Suprapubic skin (tissue), 4 donors: ENCODE results near the gene CACNA2D1. TPM values are rescaled to one million over a fixed set of nuclear protein-coding genes. Genes with fewer than 3 reads are reported as not detected.

Experiments
- DNase-seq, 2 donors: peaks; one replicate each; pipeline ENCODE4 v3.0.0-alpha.2; 2019; ENCODE audit warnings: low spot score in 2 of 2
- H3K27ac ChIP-seq: fragments of 200-600 bp; sonication (generic); one replicate; pipeline ENCODE4 v1.5.1; 2019
- H3K27me3 ChIP-seq: fragments of 200-600 bp; sonication (generic); one replicate; pipeline ENCODE4 v1.5.1; 2019
- H3K36me3 ChIP-seq: fragments of 200-600 bp; sonication (generic); one replicate; pipeline ENCODE4 v1.5.1; 2019
- H3K4me1 ChIP-seq: fragments of 200-600 bp; sonication (generic); one replicate; pipeline ENCODE4 v1.5.1; 2019
- H3K4me3 ChIP-seq: fragments of 200-600 bp; sonication (generic); one replicate; pipeline ENCODE4 v1.5.1; 2019; ENCODE audit warnings: mild to moderate bottlenecking
- H3K9me3 ChIP-seq: fragments of 200-600 bp; sonication (generic); one replicate; pipeline ENCODE4 v1.5.1; 2019
- CTCF ChIP-seq, 2 donors: fragments of 200-600 bp in 1 of 2; fragments of 450-650 bp in 1 of 2; sonication (generic) in 1 of 2; IDR thresholded peaks; one replicate each; pipeline ENCODE4 v1.5.1; 2016 to 2019; ENCODE audit warnings: antibody characterized with exemption in 2 of 2, mild to moderate bottlenecking in 1 of 2, moderate library complexity in 1 of 2
- EP300 ChIP-seq: sonication (generic); formaldehyde crosslinking; IDR thresholded peaks from one replicate; pipeline ENCODE4 v1.6.1; 2017; ENCODE audit warnings: antibody characterized with exemption
- POLR2A ChIP-seq, 2 donors: fragments of 450-650 bp; IDR thresholded peaks; one replicate each; pipeline ENCODE4 v1.6.1; 2017; ENCODE audit warnings: antibody characterized with exemption in 2 of 2, mild to moderate bottlenecking in 2 of 2, moderate library complexity in 2 of 2
- POLR2AphosphoS5 ChIP-seq, 3 donors: sonication (generic); formaldehyde crosslinking; IDR thresholded peaks; one replicate each; pipeline ENCODE4 v1.6.1; 2017; ENCODE audit warnings: antibody characterized with exemption in 3 of 3
- WGBS: methylation state at CpG from one replicate; pipeline ENCODE4 v1.1.5; 2018; 5-methylcytosine and 5-hydroxymethylcytosine counted together
- total RNA-seq, 4 donors: library from RNA; depleted of rRNA; stranded (reverse); fragments of >200 nt; gene quantifications; one replicate each; pipeline ENCODE4 v1.1.0, GENCODE V29; 2016

Gene CACNA2D1
- total RNA-seq, 4 donors from 2014 or later, result 9.3 to 16.9 (median 10.6) TPM

DNA sequence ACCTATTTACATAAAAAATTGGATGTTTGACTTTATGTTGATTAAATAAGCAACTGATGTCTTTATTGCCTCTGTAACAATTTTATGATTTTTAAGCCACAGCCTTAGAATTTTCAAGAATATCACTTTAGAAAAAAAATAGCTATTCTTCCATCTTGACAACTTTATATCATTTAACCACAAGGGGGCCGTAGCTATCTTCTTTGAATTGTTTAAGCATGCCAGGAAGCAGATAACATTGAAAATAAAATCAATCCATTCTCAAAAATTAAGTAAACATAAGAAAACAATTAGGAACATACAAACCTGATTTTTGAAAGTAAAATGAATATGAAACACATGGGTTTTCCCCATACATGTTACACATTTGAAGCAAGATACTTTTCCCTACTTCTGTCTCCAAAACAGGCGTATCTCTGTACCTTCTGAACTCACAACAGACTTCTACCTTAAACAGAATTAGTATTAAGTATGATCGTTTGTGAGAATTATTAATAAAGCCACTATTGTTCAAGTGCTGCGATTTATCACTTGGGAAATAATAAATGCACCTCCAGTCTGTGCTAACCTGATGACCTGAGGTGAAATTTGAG lies 209.0 kb downstream of the CACNA2D1 start:
- no peaks in the 10 kb centered on the region for H3K4me1 ChIP-seq
- H3K9me3 ChIP-seq, result no peaks in the 10 kb centered on the region
- DNase-seq, result no peak
- no peak overlapping the region for H3K27ac ChIP-seq
- H3K4me3 ChIP-seq, result no peak overlapping the region
- WGBS, result 50% methylated on average over 4 of the region's 4 CpGs
- peak; percentile 20 to 33 for TF ChIP-seq CTCF (IDR thresholded peaks at IDR 0.05)
- no peak for TF ChIP-seq POLR2AphosphoS5 (IDR thresholded peaks at IDR 0.05)
- no peaks in the 10 kb centered on the region for H3K36me3 ChIP-seq
- no peaks in the 10 kb centered on the region for H3K27me3 ChIP-seq

DNA sequence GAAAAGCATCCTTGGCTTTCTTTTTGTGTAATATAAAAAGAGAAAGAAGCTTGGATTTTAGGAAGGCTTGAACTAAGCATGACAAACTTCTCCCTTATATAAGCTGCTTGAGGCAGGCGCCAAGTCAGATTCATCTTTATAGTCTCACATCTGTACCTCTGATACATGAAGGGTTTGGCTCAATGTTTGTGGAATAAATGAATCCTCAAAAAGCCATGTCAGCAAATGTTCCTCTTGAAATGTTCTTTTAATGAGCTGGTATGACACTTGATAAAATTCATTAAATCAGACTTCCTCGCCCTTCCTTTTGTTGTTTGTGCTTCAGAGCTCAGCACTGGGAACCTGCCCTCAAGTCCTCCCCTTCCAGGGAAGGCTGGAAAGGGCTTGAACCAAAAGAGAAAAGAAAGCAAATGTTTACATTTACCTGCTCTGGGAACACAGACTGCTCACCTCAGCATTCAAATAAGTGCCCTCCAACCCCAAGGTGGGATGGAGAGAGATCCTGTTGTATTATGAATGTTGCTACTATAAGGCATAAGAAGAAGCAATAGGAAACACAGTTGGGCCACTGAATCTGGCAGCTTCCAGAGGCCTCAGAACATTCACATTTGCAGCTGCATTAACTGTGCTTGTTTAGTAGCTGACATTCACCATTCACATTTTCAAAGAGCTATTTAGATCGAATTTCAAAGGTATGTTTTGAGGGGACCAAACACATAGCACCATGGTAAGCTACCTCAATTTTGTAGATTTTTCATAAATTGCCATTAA lies 212.6 kb downstream of the CACNA2D1 start:
- no peak overlapping the region for H3K27ac ChIP-seq
- TF ChIP-seq POLR2AphosphoS5 (IDR thresholded peaks at IDR 0.05), result no peak
- TF ChIP-seq EP300, result no peak
- TF ChIP-seq CTCF (IDR thresholded peaks at IDR 0.05), result no peak
- no peak for TF ChIP-seq POLR2A (IDR thresholded peaks at IDR 0.05)
- DNase-seq, result no peak
- no peak overlapping the region for H3K4me3 ChIP-seq
- H3K36me3 ChIP-seq, result no peaks in the 10 kb centered on the region
- WGBS, result 82% methylated on average over 3 of the region's 3 CpGs
- H3K27me3 ChIP-seq, result no peaks in the 10 kb centered on the region
- H3K9me3 ChIP-seq, result no peaks in the 10 kb centered on the region
- H3K4me1 ChIP-seq, result no peaks in the 10 kb centered on the region

DNA sequence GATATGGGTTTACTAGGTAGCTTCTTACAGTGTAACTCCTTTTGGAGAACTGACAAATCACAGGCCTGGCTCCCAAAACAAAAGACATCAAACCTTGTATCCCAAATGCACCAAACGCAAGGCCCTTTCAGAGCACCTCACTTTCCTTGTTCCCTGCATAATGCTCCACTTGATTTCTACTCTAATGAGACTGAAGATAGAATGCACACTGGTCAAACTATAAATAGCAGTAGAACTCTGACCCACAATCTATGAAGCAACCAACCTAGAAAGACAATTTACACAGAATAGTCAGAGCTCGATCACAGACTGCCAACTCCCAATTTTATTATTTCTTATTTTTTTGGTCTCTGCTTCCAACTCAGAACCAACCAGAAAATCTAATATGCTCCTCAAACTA lies 214.4 kb downstream of the CACNA2D1 start:
- Histone ChIP-seq H3K36me3 (no peaks in the 10 kb centered on the region), H3K4me3 (no peak overlapping the region), H3K4me1 (no peaks in the 10 kb centered on the region), H3K27ac (no peak overlapping the region), H3K27me3 (no peaks in the 10 kb centered on the region), H3K9me3 (no peaks in the 10 kb centered on the region)
- WGBS, result 92% methylated on average over 2 of the region's 2 CpGs
- no peak for DNase-seq
- TF ChIP-seq POLR2AphosphoS5 (IDR thresholded peaks at IDR 0.05), result no peak
- no peak for TF ChIP-seq POLR2A (IDR thresholded peaks at IDR 0.05)
- no peak for TF ChIP-seq CTCF (IDR thresholded peaks at IDR 0.05)
- no peak for TF ChIP-seq EP300

DNA sequence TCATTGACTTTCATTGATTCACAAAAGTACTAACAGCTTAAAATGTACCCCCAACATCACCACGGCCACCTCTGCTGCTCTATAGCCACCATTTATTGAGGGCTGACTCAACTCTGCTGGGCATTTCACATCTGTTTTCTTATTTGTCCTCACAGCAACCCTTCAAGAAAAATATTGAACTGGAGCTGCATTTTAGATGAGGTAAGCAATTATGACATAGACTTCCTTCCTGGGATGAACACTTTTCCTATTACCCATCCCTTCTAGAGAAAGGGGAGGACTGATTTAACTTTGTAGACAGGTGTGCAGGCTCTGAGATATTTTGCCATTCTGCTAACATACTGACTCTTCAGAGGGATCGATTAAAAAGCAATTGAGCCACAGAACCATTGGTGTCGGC lies 217.4 kb downstream of the CACNA2D1 start:
- H3K27me3 ChIP-seq, result no peaks in the 10 kb centered on the region
- no peak for DNase-seq
- H3K9me3 ChIP-seq, result no peaks in the 10 kb centered on the region
- no peaks in the 10 kb centered on the region for H3K4me1 ChIP-seq
- 96% methylated on average over 3 of the region's 3 CpGs for WGBS
- TF ChIP-seq EP300, result no peak
- no peak for TF ChIP-seq POLR2AphosphoS5 (IDR thresholded peaks at IDR 0.05)
- no peak for TF ChIP-seq CTCF (IDR thresholded peaks at IDR 0.05)
- TF ChIP-seq POLR2A (IDR thresholded peaks at IDR 0.05), result no peak
- H3K27ac ChIP-seq, result no peak overlapping the region
- no peaks in the 10 kb centered on the region for H3K36me3 ChIP-seq
- H3K4me3 ChIP-seq, result no peak overlapping the region

- 90% methylated on average over 6 of the region's 6 CpGs for WGBS
- no peaks in the 10 kb centered on the region for H3K27me3 ChIP-seq
- H3K36me3 ChIP-seq, result no peaks in the 10 kb centered on the region
- no peak for DNase-seq
- H3K27ac ChIP-seq, result no peak overlapping the region
- no peak for TF ChIP-seq EP300
- TF ChIP-seq POLR2A (IDR thresholded peaks at IDR 0.05), result no peak
- no peak for TF ChIP-seq CTCF (IDR thresholded peaks at IDR 0.05)
- no peak for TF ChIP-seq POLR2AphosphoS5 (IDR thresholded peaks at IDR 0.05)
- H3K4me1 ChIP-seq, result no peaks in the 10 kb centered on the region
- no peak overlapping the region for H3K4me3 ChIP-seq
- H3K9me3 ChIP-seq, result no peaks in the 10 kb centered on the region
Measured at GRCh38 chr7:82224529-82224928, 219.0 kb downstream of the CACNA2D1 start.
